Activated CD4-positive, alpha-beta T cell treated with anti-CD3 and anti-CD28 coated beads, Interleukin-2, Interleukin-4, amounts not matched to agents 100 ng/mL and 50 ng/mL, durations not matched to agents 16 hours and 8 hours (primary cell): ENCODE data around the gene GALNT18.

Experiments
- DNase-seq: peaks from one replicate; pipeline ENCODE4 v3.0.0-alpha.2; 2020; ENCODE audit warnings: low spot score

The GALNT18 gene

DNA sequence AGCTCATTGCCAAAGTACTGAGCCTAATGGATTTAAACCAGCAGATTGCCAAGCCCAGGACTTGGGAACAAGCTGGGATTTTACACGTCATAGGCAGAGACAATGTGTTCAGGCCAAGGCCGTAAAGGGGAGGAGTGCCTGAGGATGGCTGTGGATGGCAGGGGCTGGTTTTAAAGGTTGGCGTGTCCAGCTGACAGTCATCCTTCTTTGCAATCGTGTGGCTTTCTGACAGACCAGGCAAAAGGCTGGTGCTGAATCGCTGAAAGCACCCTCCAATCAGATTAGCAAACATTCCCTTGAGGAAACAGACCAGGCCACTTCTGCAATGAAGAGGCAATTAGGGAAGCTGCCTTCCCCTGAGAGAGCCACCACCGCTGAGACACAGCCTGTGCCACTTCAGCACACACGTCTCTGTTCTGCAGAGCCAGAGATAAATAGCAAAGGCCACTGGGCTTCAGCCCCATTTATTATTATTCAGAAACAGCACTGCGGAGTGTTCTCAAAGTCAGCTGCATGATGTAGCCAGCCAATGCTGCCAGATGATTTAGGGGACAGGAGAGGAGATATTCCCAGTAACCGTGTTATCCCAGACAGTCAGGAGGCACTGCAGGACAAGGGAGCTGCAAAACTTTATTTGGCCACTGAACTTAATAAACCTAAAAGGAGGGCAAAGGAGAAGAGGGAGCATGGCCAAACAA is 214.6 kb downstream of the GALNT18 start:
- DNase-seq: no peak

DNA sequence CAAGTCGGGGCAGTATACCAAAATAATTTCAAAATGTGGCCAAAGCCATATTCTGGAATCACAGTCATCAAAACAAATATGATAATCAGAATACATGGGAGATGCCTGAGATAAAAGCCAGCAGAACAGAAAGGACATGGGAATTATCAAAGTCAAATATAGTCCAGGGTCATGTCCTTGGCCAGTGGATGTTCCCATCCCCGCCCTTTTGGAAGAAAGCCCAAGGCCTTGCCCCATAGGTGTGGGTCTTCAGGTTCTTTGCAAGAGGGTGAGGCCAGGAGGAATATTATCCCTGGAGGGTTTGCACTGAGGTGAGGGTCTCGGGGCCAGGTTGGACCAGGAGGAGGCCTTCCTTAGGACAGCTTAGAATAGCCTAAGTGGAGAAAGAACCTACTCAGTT is 215.2 kb downstream of the GALNT18 start:
- DNase-seq: no peak

DNA sequence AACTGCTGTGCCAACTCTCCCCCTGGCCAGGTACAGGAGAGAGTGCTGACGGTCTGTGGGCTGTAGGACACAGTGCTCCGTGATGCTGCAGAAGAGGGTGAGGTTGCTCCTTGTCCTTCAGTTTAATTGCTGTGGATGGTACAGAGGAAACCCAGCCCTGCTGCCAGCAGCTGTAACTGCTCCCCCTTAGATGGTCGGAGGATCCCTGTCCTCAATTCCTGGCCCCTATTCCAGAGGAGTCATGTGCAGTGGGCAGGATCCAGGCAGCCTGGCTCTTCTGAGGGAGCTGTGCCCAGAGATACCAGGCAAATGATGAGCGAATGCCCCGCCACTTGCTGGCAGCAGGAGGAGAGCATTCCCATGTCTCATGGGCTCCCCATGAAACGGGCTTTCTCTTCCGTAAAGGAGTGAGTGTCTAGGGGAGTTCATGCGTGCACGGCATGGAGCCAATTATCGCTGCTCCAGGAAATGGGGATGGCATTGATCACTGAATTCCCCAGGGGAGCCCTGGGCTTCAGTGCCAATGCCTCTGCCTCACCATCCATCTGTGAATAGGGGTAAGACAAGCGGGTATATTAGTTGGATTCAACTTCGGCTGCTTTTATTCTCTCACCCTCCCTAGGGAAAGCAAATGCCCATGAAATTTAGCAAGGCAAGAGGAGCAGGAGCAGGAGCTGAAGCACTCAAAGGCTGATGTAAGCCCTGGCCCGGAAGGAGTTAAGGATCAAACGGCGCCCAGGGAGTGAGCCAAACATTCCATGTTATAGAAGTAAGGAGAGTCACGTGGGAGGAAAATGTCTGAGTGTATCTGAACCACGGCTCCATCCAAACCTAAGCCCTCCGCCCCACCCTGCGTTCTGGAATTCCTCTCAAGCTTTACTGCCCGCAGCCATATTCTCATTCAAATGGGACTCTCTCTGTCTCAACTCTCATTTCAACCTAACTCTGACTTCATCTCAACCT is 217.8 kb downstream of the GALNT18 start:
- no peak for DNase-seq

DNA sequence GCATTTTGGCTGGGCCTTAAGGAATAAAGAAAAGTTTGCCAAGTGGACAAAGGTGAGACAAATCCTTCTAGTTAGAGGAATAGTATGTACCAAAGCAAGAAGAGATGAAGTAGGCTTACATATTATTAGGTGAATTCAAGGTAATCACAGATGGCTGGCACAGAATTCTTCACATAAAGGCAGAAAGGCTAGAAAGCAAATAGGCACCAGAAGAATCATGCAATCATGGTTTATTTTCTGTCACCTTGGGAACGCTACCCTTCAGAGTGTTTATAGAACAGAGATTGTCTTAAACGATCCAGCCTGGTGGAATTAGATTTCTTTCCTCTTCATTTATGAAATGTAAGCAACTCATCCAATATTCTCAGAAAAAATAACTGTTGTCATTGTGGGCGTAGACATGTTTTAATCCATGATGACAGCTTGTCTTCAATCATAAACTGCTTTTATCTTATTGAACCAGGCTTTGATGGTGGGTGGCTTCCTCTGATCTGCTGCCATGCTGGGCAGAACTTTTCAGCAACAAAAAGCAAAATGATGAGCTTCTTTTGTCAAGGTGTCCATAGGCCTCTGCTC is 219.8 kb downstream of the GALNT18 start:
- no peak for DNase-seq

DNA sequence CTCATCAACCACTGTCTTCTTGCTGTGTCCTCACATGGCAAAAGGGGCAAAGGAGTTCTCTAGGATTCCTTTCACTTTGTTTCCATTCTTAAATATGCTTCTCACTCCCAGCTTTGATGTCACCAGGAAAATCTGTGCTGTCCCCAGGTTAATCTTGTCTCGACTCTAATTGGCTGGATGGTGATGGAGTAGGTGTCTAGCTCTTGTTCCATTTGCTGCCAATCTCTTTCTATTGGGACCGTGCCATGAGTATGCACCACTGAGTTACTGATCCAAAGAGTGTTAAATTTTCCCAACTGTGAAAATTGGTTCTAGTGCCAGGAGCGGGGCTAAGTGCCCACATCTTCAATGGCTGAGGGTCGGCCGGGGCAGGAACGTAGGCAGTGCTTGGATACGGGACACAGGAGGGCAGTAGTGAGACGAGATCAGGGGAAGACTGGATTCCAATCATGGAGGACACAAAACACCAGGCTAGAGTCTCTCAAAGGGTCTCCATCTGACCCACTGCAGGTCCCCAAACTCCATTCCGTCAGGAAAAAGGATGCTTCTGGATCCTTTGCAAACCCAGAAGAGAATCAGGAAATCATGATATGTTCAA is 221.1 kb downstream of the GALNT18 start:
- no peak for DNase-seq

DNA sequence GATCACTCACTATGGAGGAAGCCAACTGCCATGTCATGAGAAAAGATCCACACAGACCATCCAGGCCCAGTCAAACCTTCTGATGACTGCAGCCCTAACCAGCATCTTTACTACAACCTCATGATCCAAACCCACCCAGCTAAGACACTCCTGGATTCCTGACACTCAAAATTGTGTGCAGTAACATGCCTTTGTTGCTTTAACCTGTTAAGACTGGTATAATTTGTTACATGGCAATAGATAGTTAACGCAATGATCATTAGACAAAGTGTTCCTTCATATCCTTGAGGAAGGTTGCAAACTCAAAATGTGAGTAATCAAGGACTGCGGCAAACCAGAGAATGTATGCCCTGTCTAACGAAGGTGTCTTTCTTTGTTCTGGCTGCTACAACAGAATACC is 221.7 kb downstream of the GALNT18 start:
- no peak for DNase-seq

DNA sequence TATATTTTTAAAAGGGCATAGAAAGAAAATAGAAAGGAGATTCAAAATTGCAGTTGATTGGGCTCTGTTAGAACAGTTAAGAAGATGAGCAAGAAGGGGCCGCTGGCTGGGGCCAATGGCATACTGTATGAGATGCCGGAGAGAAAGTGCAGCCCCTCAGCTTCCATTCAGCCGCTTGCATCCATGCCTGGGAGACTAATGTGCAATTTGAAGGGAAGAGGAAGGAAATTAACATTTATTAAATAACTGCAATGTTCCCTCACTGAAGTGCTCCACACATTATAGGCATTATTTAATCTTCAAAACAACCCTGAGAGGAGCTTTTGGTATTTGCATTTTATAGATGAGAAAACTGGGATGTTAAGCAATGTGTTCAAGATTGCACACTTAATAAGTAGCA is 224.0 kb downstream of the GALNT18 start:
- no peak for DNase-seq

DNA sequence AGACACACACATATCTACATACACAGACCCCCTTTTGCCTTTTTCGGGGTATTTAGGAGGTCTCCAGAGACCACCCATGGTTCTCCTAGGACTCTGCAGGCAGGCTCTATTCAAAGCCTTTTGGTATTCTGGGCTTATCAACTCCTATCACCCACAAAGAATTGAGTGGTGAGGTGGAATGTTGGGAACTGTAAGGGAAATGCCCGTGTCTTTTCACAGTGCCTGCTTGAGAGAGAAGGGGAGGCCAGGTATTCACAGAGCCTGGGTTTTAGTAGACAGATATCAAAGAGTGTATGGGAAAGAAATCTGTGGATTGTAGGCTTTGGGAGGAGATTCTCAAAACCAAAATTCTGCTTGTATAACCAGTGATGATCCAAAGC is 224.8 kb downstream of the GALNT18 start:
- DNase-seq: no peak

DNA sequence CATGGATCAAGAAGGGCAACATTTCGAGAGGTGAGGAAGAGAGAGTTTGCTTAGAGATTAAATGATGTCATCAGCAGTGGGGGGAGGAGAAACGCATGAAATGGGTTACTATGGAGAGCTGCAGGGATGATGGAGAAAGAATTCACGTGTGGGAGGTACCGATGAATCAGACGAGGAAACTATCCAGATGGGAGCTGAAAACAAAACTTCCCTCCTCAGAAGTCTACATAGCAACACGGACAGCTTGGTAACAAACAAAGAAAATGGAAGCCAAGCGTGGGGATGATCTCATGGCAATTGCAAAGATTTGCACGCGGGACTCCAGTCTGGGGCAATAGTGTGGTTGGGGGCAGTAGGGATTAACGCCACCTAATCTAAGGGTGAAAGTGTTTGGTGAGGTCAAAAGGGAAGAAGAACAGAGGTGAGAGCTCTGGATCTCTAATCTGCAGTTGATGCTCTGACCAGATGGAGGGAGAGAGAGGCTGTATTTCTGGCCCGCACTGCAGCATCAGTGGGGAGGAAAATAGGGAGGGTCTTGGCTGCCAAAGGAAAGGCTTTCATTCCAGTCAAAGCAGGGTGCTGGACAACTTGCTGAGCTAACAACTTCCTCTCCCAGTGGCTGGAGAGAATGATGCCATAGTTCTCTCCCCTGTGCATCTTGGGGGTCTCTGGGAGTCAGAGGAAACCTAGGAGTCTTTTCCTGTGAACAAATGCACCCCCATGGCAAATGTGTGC is 225.3 kb downstream of the GALNT18 start:
- DNase-seq: no peak

DNA sequence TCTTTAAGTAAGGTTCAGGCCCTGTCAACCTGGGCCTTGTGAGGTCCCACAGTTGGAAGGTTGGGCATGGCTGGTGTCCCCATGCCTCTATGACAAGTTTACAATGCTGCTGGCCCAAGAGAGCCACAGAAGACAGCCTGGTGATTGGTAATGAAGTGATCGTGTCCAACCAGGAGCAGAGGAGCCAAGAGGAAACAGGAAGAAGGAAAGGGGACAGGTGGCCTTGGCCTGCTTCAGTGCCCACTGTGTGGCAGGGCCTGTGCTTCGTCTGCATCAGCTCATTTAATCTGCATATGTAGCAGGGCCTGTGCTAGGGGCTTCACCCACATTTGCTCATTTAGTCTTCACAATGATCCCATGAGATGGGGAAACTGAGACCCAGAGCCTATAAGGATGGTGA is 226.7 kb downstream of the GALNT18 start:
- no peak for DNase-seq

DNA sequence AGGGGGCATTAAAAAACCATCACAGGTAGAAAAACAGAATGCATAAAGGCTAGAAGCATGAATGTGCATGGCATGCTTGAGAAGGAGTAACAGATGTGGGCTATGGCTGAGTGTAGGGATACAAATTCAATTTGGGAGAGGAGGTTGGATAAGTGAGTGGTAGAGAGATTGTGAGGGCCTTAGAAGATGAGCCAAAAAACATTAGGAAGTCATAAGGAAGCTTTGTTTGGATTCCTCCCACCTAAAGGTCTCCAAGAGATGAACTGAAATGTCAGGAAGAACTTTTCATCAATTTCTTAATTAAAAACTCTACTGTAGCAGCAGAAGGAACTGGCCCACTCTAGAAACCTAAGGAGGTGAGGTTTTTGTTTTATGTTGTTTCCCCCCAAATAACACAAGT is 227.6 kb downstream of the GALNT18 start:
- DNase-seq: no peak

DNA sequence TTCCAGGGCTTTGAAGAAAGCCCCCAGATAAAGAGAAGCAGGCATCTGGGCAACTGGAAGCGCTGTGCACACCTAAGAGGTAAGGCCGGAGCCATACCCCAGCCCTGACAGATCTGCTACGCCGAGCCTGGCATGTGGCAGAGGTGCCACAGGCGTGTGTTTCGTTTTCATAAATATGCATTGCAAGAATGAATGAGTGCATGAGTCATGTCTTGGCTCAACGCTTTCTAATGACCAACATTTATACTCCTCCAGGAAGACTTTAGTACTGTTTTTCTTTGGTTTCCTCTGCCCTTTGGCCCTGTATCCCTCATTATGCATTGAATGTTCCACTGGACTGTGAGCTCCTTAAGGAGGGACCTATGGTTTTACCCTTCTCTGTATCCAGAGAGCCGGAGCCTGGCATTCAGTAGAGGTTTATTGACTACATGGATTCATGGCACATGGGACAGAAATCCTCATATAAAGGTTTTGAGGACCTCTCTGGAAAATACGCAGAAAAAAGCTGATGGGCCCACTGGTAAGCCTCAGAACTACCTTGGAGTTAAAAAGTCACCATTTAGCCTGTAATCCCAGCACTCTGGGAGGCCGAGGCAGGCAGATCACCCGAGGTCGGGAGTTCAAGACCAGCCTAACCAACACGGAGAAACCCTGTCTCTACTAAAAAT is 229.9 kb downstream of the GALNT18 start:
- DNase-seq: no peak

DNA sequence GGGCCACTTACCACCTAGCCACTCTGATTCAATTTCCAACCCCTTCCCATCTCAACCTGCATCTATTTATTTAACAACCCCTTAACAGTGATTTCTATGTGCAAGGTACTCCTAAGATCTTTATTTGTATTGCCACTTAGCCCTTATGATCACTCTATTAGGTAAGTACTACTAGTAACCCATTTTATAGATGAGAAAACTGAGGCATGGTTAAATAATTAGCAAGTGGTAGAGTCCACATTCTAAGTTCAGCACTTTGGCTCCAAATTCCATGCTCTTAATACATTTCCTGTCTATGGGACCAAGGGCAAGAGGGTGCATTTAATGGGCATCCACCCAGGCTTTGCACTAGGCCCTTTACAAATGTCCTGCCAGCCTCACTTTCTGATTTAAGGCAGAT is 230.6 kb downstream of the GALNT18 start:
- DNase-seq: no peak

DNA sequence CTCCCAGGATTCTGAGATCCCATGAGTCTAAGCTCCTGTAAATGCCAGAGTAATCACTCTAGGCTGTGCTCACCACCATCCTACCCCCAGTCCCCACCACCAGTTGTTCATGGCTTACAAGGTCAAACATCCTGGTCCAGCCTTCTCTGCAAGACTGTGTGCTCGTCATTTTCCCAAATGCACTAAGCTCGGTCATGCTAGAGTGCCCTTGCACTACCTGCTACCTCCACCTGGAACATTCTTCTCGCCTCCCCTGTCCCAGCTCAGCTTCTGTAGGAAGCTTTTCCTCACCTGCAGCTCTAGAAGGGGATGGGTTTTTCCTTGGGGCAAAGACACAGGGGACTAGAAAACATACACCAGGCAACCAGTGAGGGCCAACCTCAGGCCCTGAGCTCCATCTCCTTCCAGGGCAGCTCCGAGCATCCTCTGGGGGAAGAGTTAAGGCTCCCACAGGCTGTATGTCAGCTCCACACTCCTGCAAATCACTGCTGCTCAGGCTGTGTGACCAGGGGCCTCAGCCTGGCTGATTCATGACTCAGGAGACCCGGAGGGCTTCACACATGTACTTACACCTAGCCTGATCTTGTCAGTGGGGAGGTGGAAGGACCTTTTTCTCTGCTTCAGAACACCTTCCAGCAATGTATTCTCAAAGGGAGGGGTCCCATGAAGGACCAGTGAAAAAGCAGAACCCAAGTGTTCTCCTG is 231.6 kb downstream of the GALNT18 start:
- no peak for DNase-seq

DNA sequence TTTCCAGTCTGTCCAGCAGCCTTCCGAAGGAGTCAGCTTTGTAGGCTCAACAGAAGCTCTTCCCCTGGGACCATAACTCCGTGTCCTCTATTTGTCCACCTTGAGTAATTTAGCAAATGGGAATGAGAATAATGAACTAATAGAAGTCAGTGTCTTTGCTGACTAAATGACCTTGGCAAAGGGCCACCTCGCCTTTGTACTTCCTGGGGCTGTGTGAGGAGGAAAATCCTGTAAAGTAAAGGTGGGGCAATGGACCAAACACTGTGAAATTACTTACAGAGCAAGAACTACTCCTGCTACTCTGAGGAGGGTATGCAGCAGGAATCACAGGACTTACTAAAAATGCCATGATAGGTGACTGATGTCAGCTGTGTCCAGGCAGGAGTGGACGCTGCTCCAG is 232.6 kb downstream of the GALNT18 start:
- DNase-seq: no peak

DNA sequence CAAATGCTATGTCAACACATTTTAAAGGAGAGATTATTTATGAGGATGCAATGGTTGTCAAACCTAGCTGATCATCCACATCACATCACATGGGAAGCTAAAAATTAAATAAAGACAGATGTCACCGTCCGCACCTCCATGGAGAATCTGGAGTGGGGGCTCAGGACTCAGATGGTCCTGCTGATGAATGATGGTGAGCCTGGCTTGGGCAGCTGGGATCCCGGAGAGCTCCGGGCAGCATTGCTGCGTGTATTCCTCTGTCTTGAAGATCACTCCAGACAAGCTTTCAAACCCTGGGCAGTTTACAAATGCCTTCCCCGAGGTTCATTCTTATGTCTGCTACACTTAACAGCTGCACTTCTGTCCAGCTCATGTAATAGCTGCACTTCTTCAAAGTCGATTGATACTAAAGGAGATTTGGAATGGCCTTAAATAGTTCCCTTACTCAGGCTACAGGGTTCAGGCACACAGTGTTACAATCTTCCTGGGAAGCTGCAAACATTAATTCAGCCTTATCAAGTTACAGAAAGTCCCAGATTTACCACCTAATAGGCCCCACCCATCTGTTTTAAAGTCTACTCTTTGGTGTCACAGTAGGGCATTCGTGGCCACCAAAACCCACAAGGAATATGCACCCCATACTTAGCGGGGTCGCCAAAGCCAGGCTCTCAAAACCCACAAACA is 234.0 kb downstream of the GALNT18 start:
- no peak for DNase-seq

DNA sequence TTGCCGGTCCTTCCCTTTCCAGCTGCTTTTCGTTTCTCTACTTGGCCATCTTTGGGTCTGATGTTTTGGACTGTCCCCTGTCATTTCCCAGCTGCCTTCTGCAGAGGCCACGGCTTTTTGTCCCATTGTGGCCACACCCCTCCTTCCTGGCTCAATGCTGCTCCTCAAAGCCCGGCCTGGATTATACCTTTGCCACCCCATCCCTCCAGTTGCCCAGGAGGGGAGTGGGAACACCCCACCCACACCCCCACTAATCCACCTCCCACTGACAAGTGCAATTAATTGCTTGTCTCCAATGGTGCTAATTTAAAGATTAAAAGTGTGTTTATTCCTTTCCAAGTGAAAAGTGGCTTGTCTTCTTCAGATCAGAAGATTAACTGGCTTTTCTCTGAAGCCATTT is 234.6 kb downstream of the GALNT18 start:
- DNase-seq: no peak

DNA sequence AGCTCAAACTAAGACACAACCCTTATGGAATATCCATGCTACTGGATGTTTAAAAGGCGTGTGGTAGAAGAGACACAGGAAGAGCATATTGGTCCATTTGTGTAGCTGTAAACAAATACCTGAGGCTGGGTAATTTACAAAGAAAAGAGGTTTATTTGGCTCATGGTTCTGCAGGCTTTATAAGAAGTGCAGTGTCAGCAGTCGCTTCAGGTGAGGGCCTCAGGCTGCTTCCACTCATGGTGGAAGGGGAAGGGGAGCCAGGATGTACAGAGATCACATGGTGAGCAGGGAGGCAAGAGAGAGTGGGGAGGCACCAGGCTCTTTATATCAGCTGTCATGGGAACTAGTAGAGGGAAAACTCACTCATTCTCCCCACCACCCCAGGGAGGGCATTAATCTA is 237.0 kb downstream of the GALNT18 start:
- no peak for DNase-seq

DNA sequence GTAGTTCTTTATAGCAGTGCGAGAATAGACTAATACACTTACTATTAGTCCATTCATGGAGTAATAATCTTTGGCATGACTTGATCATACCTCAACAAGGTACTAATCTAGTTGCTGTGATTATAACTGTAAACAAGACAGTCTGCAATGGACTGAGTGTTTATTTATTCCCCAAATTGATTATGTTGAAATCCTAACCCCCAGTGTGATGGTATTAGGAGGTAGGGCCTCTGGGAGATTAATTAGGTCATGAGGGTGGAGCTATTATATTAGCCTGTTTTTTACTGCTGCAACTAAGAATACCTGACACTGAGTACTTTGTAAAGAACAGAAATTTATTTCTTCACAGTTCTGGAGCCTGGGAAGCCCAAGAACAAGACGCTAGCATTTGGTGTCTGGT is 237.8 kb downstream of the GALNT18 start:
- no peak for DNase-seq

DNA sequence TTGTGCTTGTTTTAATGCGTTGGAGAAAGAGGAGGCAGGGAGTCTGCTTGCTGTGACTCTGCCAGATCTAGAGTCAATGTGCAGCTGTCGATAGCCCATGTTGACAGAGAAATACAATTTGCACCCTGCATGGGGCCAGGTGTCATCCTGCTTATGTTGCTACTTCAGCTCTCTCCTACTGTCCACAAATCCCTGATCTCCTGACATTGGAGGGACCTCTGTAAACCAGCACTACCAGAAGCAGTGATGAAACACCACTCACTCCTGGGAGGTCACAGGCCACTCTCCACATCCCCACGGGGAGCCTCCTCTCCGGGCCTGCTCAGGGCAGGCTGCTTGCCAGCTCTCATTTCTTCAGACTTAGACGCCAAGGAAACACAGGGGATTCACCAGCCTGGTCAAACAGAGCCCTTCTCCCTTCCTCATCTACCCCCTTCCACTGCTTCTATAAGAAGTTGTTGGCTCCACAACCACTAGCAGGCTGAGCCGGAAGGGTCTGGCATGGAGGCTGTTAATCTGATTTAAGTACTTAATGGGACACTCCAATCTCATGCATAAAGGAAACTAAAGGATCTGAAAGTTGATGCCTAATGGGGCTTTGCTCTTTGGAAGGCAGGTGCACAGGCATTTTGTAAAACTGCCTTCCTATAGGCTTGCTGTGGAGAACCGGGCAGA is 238.8 kb downstream of the GALNT18 start:
- no peak for DNase-seq
